Spinal cord (tissue), 10 donors: ENCODE measurements around the gene URB1. TPM values are rescaled to one million over a fixed set of nuclear protein-coding genes. Genes with fewer than 3 reads are reported as not detected.
"Not testable (repeated sequence)": the region's sequence is repeated elsewhere in the genome, so short reads cannot be mapped to it uniquely, and the experiment has no call there.

Experiments used
- DNase-seq, 6 donors: peaks; one replicate each; pipeline versions ENCODE4 v3.0.0 to v3.0.0-alpha.2; 2013 to 2015; ENCODE audit warnings: low spot score in 6 of 6, low read depth in 4 of 6
- H3K27ac ChIP-seq: one replicate; pipeline ENCODE4 v1.5.1; 2013; ENCODE audit warnings: low read depth, low read length, control low read depth
- H3K27me3 ChIP-seq: one replicate; pipeline ENCODE4 v1.6.1; 2013; ENCODE audit warnings: low read length; ENCODE audit not compliant: control insufficient read depth, insufficient read depth
- H3K36me3 ChIP-seq: one replicate; pipeline ENCODE4 v1.6.1; 2013; ENCODE audit warnings: low read length; ENCODE audit not compliant: control insufficient read depth, insufficient read depth
- H3K4me1 ChIP-seq: one replicate; pipeline ENCODE4 v1.6.1; 2013; ENCODE audit warnings: low read length; ENCODE audit not compliant: control insufficient read depth, insufficient read depth
- H3K4me3 ChIP-seq: one replicate; pipeline ENCODE4 v1.5.1; 2013; ENCODE audit warnings: low read depth, low read length, control low read depth
- H3K9me3 ChIP-seq: one replicate; pipeline ENCODE4 v1.6.1; 2013; ENCODE audit warnings: low read length; ENCODE audit not compliant: control insufficient read depth, insufficient read depth
- WGBS: methylation state at CpG from one replicate; pipeline ENCODE4 v1.1.5; 2013; ENCODE audit warnings: missing lambda C conversion rate; ENCODE audit not compliant: insufficient coverage; 5-methylcytosine and 5-hydroxymethylcytosine counted together
- long read RNA-seq, 4 donors: transcript quantifications; one replicate each; lab custom pipeline, GENCODE V29; 2026
- polyA plus RNA-seq, 2 donors: library from polyadenylated mRNA; unstranded; fragments of 120-200 nt; gene quantifications; one replicate each; pipeline ENCODE4 v1.2.1, GENCODE V29; 2013; ENCODE audit not compliant: insufficient read length in 2 of 2
- total RNA-seq, 2 donors: library from RNA; depleted of rRNA in 1 of 2; stranded (reverse); fragments of 120-200 nt in 1 of 2; fragments of >200 nt in 1 of 2; gene quantifications; one replicate each; pipeline versions ENCODE4 v1.2.3 to v1.2.4, GENCODE V29; 2013 to 2014
- donor health status: healthy.

URB1 gene, protein sequence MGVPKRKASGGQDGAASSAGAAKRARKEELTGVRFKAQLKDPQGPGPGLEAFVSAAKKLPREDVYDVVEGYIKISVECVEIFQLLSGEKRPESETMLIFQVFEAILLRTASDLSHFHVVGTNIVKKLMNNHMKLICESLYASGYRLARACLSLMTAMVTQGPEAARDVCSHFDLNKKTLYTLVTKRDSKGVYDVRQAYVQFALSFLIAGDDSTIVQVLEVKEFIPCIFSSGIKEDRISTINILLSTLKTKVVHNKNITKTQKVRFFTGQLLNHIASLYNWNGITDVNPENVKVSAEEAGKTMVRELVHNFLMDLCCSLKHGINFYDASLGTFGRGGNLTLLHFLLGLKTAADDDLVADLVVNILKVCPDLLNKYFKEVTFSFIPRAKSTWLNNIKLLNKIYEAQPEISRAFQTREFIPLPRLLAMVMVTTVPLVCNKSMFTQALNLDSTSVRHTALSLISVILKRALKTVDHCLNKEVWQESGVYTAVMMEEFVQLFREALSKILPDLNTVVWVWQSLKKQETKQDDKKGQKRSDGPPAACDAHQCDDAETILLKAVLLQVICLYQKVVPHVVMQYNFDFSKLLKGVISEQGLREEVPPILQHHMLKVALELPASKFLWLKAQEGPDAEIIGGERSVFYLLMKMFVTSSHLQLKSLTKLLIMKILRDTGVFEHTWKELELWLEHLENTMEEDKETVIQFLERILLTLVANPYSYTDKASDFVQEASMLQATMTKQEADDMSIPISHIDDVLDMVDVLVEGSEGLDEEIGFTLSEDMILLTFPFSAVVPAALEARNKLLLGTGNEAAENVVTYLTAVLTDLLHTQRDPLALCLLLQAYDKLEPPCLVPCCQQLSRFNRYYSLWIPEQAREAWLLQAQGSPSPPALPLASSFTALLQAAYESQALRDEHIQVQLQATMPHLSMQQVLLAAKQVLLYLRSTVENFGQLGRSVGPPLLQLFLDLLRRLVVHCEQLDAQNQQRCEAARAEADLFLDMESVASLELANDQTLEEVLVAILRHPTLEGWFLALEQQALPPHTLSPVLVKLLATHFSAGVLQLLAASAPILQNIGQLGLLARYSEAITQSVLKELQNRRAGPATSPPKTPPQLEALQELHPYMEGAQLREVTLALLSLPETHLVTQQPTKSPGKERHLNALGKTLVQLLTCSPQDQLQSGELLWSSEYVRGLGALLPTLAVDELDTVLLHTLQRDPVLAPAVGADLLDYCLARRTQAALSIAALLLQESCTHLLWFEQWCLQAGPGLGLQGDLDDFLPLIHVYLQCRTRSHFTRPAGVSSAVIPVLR (N-terminal part only)
- 10 to 100 TPM; 15.9 to 18.3 TPM for total RNA-seq
- polyA plus RNA-seq, result 10 to 100 TPM; 16.6 to 17.7 TPM
- long read RNA-seq, donor 1, full-length matches to known transcripts, result 1 of 1 reads
- long read RNA-seq, donor 1, partial matches to known transcripts, result 0 of 1 reads
- long read RNA-seq, donor 1, other reads (novel, unspliced or antisense), result 0 of 1 reads
- long read RNA-seq, donor 2, result 0 reads
- long read RNA-seq, donor 3, result 0 reads
- long read RNA-seq, donor 4, result 0 reads

DNA sequence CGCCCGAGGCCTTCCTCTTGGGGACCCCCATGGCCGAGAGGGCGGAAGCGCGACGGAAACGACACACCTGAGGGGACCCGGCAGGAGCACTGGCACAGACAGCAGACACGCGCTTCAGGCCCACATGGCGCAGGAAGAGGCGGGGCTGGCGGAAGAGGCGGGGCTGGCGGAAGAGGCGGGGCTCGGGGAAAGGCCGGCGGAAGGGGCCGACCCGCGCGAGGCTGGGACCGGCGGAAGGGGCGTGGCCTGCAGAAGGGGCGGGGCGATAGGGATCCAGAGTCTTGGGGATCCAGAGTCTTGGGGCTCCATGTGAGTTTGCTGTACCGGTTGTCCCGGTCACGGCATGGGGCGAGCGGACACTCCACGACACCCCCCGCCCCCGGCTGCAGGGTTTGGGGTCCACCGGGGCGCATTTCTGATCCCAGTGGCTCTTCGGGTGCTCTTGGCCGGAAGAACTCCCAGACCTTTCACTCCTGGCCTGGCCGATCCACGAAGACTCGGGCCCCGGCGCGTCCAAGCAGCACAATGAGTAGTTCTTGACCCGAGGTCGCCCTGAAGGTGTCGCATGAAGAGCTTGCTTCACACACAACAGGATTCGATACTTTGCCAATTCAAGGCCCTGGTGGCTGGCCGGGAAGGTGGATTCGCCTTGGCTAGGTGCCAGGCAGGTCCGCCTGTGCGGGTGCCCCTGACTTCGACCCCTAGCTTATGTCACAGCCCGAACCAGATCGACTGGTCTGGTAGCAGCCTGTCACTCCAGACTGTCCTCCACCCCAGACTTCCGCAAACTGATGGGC lies at the start of gene URB1:
Gene URB1, minus strand, starts transcription at position 133 of the 797 bp plus-strand sequence. Its CDS starts 102 bp downstream, at position 31.
- Histone ChIP-seq H3K9me3 (no peaks in the 10 kb centered on the region), H3K27me3 (no peaks in the 10 kb centered on the region), H3K4me1 (peaks cover 12% of the 10 kb centered on the region), H3K36me3 (peaks cover 11% of the 10 kb centered on the region), H3K4me3 (peak within 1 kb of the TSS; percentile 93), H3K27ac (peak within 1 kb of the TSS; percentile 76)
- DNase-seq, result peak in 5 of 6 donors; percentile 71 to 96 (median 84)
- WGBS, result 5% methylated on average over 59 of the region's 59 CpGs

- Histone ChIP-seq H3K4me3 (no peak overlapping the region), H3K9me3 (no peaks in the 10 kb centered on the region), H3K27ac (no peak overlapping the region), H3K4me1 (no peaks in the 10 kb centered on the region), H3K36me3 (no peaks in the 10 kb centered on the region), H3K27me3 (no peaks in the 10 kb centered on the region)
- DNase-seq, result no peak
- 86% methylated on average over 10 of the region's 12 CpGs for WGBS
These were observed 44.9 kb upstream of the URB1 start for GRCh38 chr21:32437729-32438128.

GRCh38 chr21:32432982-32433660 lies 40.3 kb upstream of the URB1 start:
- H3K36me3 ChIP-seq, H3K27me3 ChIP-seq, DNase-seq, H3K4me1 ChIP-seq, H3K9me3 ChIP-seq, H3K4me3 ChIP-seq, H3K27ac ChIP-seq: not testable (repeated sequence)
- 90% methylated on average over 9 of the region's 15 CpGs for WGBS

GRCh38 chr21:32427958-32428623 lies 35.3 kb upstream of the URB1 start:
- Histone ChIP-seq H3K9me3 (no peaks in the 10 kb centered on the region), H3K27me3 (no peaks in the 10 kb centered on the region), H3K27ac (no peak overlapping the region), H3K4me1 (peaks cover 6% of the 10 kb centered on the region), H3K36me3 (no peaks in the 10 kb centered on the region), H3K4me3 (no peak overlapping the region)
- WGBS, result 78% methylated on average over 6 of the region's 10 CpGs
- DNase-seq, result no peak

GRCh38 chr21:32426592-32427051 lies 33.8 kb upstream of the URB1 start:
- Histone ChIP-seq H3K27ac (no peak overlapping the region), H3K4me3 (no peak overlapping the region)

GRCh38 chr21:32426066-32426465 lies 33.3 kb upstream of the URB1 start:
- 83% methylated on average over 1 of the region's 5 CpGs for WGBS

More at GRCh38 chr21:32426592-32427051, 33.8 kb upstream of the URB1 start:
- Histone ChIP-seq H3K9me3 (no peaks in the 10 kb centered on the region), H3K27me3 (no peaks in the 10 kb centered on the region), H3K4me1 (peaks cover 6% of the 10 kb centered on the region), H3K36me3 (no peaks in the 10 kb centered on the region)
- WGBS, result 51% methylated on average over 5 of the region's 6 CpGs
- DNase-seq, result peak in 2 of 6 donors; percentile 4 to 30

DNA sequence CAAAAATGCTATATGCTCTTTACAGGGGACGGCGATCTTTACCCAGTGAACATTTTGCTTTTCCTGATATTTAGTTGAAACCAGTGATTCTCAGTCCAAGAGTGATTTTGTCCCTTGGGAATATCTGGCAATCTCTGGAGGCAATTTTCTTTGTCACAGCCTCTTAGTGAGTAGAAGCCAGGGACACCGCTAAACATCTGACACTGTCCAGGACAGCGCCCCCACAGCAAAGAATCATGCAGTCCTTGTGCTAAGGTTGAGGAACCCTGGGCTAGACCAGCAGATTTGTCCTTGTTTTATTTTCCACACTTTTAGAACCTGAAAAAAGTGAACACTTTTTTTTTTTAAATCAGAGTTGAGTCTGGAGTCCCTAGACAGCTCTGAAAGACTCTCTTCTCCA lies 32.8 kb upstream of the URB1 start:
- peak in 1 of 6 donors; percentile 5 for DNase-seq
- Histone ChIP-seq H3K36me3 (no peaks in the 10 kb centered on the region), H3K4me3 (no peak overlapping the region), H3K4me1 (peaks cover 6% of the 10 kb centered on the region), H3K9me3 (no peaks in the 10 kb centered on the region), H3K27me3 (no peaks in the 10 kb centered on the region), H3K27ac (no peak overlapping the region)
- WGBS, result 64% methylated on average over 4 of the region's 4 CpGs

More at GRCh38 chr21:32426066-32426465, 33.3 kb upstream of the URB1 start:
- Histone ChIP-seq H3K36me3 (no peaks in the 10 kb centered on the region), H3K27me3 (no peaks in the 10 kb centered on the region), H3K9me3 (no peaks in the 10 kb centered on the region), H3K4me1 (peaks cover 6% of the 10 kb centered on the region), H3K27ac (no peak overlapping the region), H3K4me3 (no peak overlapping the region)
- DNase-seq, result no peak

DNA sequence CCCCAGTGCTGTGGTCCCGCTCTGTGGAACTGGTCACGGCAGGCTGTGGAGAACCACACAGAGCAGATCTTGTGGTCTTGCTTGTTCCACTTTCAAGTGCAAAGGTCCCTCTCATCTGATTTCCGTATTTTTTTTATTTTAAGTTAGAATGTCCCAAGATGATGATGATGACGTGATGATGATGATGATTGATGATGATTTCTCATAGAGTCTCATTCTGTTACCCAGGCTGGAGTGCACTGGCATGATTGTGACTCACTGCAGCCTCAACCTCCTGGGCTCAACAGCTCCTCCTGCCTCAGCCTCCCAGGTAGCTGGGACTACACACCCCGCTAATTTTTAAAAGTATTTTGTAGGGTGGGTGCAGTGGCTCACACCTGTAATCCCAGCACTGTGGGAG lies 31.9 kb upstream of the URB1 start:
- peaks cover 6% of the 10 kb centered on the region for H3K4me1 ChIP-seq
- no peak overlapping the region for H3K27ac ChIP-seq
- no peaks in the 10 kb centered on the region for H3K27me3 ChIP-seq
- no peak overlapping the region for H3K4me3 ChIP-seq
- no peaks in the 10 kb centered on the region for H3K9me3 ChIP-seq
- WGBS, result 81% methylated on average over 3 of the region's 5 CpGs
- no peaks in the 10 kb centered on the region for H3K36me3 ChIP-seq
- DNase-seq, result no peak
